MCF 10A (cell line): ENCODE measurements around the gene STX1B. TPM values are rescaled to one million over a fixed set of nuclear protein-coding genes. Genes with fewer than 3 reads are reported as not detected.
"Not testable (repeated sequence)": the region's sequence is repeated elsewhere in the genome, so short reads cannot be mapped to it uniquely, and the experiment has no call there.

Source experiments
- BruUV-seq: library from RNA; stranded (reverse); fragments of 400-500 nt; replicated peaks from 2 replicates; lab custom pipeline; 2021; lab: Mats Ljungman, UMichigan
- CTCF ChIA-PET: fragments of 300-600 bp; sonication (Branson Sonifier 250); formaldehyde crosslinking; extraction: SDS; loops from one replicate; lab custom pipeline; 2021; ENCODE audit warnings: antibody characterized with exemption, inconsistent platforms; lab: Yijun Ruan, JAX
- POLR2A ChIA-PET: fragments of 300-600, 350-650 bp; sonication (Branson Sonifier 250); formaldehyde crosslinking; extraction: SDS; loops from one replicate; lab custom pipeline; 2020; ENCODE audit warnings: antibody characterized with exemption, inconsistent platforms; lab: Yijun Ruan, JAX
- DNase-seq: peaks from one replicate; pipeline ENCODE4 v3.0.0-alpha.2; 2018; ENCODE audit not compliant: unreplicated experiment
- H3K27ac Mint-ChIP-seq: one replicate; pipeline ENCODE4 v1.8.0; 2022; ENCODE audit warnings: mild to moderate bottlenecking, low read depth, mixed read lengths; ENCODE audit not compliant: unreplicated experiment
- H3K27me3 Mint-ChIP-seq: one replicate; pipeline ENCODE4 v1.8.0; 2022; ENCODE audit warnings: mixed read lengths; ENCODE audit not compliant: insufficient read depth, unreplicated experiment
- H3K36me3 Mint-ChIP-seq: one replicate; pipeline ENCODE4 v1.8.0; 2022; ENCODE audit warnings: mild to moderate bottlenecking, moderate library complexity, mixed read lengths; ENCODE audit not compliant: insufficient read depth, unreplicated experiment
- H3K4me1 Mint-ChIP-seq: one replicate; pipeline ENCODE4 v1.8.0; 2022; ENCODE audit warnings: mixed read lengths; ENCODE audit not compliant: insufficient read depth, unreplicated experiment
- H3K4me3 Mint-ChIP-seq: one replicate; pipeline ENCODE4 v1.8.0; 2022; ENCODE audit warnings: mild to moderate bottlenecking, moderate library complexity, mixed read lengths; ENCODE audit not compliant: unreplicated experiment
- H3K9me3 Mint-ChIP-seq: one replicate; pipeline ENCODE4 v1.8.0; 2022; ENCODE audit warnings: mixed read lengths; ENCODE audit not compliant: unreplicated experiment
- intact Hi-C: fragments of 100-400 bp; cut with micrococcal nuclease; formaldehyde crosslinking; loops from 2 replicates; pipeline ENCODE4 v1.14.1; 2022
- total RNA-seq: library from RNA; stranded (reverse); gene quantifications from 2 replicates; pipeline ENCODE4 v1.2.3, GENCODE V29; 2022
- TF ChIP-seq, protein P1 (sequence below): fragments of 200-600 bp; IDR thresholded peaks from one replicate; pipeline ENCODE4 v1.8.0; 2022; ENCODE audit warnings: antibody characterized with exemption, mild to moderate bottlenecking; ENCODE audit not compliant: unreplicated experiment

STX1B gene
- total RNA-seq, 1 experiment from 2014 or later = 0.42 TPM

DNA sequence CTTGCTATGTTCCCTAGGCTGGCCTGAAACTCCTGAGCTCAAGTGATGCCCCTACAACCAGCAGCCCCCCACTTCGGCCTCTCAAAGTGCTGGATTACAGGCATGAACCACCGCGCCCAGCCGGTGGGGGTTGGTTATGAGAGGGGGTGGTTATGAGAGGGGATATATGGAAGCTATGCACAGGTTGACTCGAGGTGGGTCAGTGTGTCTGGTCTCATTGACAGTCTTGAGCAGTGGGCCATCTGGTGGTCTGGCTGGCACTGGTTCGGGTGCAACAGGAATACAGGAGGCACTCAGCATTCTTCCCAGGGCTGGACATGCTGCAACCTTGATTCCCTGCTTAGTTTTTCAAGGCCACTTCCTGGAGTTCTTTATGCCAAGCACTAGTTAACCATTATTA is 5.6 kb upstream of the STX1B start:
- Mint-ChIP-seq H3K4me3 (no peak overlapping the region), H3K27ac (no peak overlapping the region)
- no TSS peak for BruUV-seq

DNA sequence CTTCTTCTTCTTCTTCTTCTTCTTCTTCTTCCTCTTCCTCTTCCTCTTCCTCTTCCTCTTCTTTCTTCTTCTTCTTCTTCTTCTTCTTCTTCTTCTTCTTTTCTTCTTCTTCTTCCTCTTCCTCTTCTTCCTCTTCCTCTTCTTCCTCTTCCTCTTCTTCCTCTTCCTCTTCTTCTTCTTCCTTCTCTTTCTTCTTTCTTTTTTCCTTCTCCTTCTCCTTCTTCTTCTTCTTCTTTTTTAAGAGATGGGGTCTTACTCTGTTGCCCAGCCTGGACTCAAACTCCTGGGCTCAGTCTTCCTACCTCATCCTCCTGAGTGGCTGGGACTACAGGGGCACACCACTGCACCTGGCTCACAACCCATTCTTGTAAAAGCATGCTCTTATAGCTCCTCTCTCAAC is 2.9 kb upstream of the STX1B start:
- DNase-seq, H3K27ac Mint-ChIP-seq, H3K36me3 Mint-ChIP-seq, H3K4me1 Mint-ChIP-seq, intact Hi-C loops, H3K4me3 Mint-ChIP-seq, POLR2A ChIA-PET, CTCF ChIA-PET, H3K9me3 Mint-ChIP-seq, BruUV-seq: not testable (repeated sequence)
- peaks cover 43% of the 10 kb centered on the region for H3K27me3 Mint-ChIP-seq

More for the DNA sequence above, 5.6 kb upstream of the STX1B start:
- CTCF ChIA-PET = interaction anchor here (1.2 kb wide), 1 partner anchor 30 kb away, joined by 3 read pairs; no protein-coding TSS in a partner anchor
- H3K9me3 Mint-ChIP-seq = no peaks in the 10 kb centered on the region
- no peaks in the 10 kb centered on the region for H3K4me1 Mint-ChIP-seq
- TF ChIP-seq, protein P1, sequence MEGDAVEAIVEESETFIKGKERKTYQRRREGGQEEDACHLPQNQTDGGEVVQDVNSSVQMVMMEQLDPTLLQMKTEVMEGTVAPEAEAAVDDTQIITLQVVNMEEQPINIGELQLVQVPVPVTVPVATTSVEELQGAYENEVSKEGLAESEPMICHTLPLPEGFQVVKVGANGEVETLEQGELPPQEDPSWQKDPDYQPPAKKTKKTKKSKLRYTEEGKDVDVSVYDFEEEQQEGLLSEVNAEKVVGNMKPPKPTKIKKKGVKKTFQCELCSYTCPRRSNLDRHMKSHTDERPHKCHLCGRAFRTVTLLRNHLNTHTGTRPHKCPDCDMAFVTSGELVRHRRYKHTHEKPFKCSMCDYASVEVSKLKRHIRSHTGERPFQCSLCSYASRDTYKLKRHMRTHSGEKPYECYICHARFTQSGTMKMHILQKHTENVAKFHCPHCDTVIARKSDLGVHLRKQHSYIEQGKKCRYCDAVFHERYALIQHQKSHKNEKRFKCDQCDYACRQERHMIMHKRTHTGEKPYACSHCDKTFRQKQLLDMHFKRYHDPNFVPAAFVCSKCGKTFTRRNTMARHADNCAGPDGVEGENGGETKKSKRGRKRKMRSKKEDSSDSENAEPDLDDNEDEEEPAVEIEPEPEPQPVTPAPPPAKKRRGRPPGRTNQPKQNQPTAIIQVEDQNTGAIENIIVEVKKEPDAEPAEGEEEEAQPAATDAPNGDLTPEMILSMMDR = no peak
- H3K36me3 Mint-ChIP-seq = no peaks in the 10 kb centered on the region
- POLR2A ChIA-PET = no interaction called here
- no peak for DNase-seq
- intact Hi-C loops = no loop called here
- peaks cover 32% of the 10 kb centered on the region for H3K27me3 Mint-ChIP-seq

DNA sequence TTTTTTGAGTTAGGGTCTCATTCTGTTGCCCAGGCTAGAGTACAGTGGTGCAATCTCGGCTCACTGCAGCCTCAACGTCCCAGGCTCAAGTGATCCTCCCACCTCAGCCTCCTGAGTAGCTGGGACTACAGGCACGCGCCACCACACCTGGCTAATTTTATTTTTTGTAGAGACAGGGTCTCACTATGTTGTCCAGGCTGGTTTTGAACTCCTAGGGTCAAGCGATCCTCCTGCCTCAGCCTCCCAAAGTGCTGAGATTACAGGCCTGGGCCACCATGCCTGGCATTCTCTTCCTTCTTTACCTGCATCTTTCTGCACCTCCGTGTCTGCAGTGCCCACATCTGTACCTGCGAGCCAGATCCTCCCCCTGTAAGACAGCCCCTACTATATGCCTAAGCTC is 1.4 kb upstream of the STX1B start:
- H3K27me3 Mint-ChIP-seq = peaks cover 43% of the 10 kb centered on the region
- H3K36me3 Mint-ChIP-seq, H3K4me3 Mint-ChIP-seq, DNase-seq, CTCF ChIA-PET, intact Hi-C loops, H3K27ac Mint-ChIP-seq, BruUV-seq, POLR2A ChIA-PET, H3K4me1 Mint-ChIP-seq, H3K9me3 Mint-ChIP-seq: not testable (repeated sequence)

DNA sequence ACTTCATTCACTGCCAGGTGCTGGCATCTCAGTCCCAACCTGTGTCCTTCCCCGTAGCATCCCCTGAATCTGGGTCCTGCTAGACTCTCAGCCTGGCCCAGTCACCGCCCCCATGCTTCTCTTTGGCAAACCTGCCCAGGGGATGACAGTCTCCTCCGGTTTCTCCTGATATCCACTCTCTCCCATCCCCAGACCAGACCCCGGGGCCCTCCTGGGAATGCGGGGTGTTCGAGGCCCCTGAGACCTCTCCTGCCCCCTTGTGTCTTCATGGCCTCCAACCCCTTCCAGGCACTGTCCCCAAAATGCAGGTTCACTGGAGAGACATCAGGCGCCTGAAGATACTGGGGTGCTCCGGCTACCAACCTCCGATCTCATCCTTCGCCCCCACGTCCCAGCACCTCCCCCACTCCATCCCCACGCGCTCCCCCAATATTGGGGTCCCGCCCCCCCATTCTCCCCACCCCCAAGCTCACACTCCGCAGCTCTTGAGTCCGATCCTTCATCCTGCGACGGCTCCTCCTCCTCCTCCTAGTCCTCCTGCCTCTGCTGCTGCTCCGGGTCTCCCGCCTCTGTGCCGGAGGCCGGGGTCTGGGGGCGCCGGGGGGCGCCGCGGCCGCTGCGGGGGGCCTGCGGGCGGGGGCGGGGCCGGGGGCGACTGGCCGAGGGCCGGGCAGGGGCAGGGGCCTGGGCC is 399 bp downstream of the STX1B start:
- ChIA-PET CTCF (no interaction called here), POLR2A (no interaction called here)
- no TSS peak for BruUV-seq
- H3K4me1 Mint-ChIP-seq = no peaks in the 10 kb centered on the region
- intact Hi-C loops = no loop called here
- no peak overlapping the region for H3K4me3 Mint-ChIP-seq
- H3K36me3 Mint-ChIP-seq = no peaks in the 10 kb centered on the region
- peaks cover 43% of the 10 kb centered on the region for H3K27me3 Mint-ChIP-seq
- TF ChIP-seq, protein P1 = no peak
- H3K9me3 Mint-ChIP-seq = no peaks in the 10 kb centered on the region
- no peak for DNase-seq
- H3K27ac Mint-ChIP-seq = peak overlapping the region; percentile 63

DNA sequence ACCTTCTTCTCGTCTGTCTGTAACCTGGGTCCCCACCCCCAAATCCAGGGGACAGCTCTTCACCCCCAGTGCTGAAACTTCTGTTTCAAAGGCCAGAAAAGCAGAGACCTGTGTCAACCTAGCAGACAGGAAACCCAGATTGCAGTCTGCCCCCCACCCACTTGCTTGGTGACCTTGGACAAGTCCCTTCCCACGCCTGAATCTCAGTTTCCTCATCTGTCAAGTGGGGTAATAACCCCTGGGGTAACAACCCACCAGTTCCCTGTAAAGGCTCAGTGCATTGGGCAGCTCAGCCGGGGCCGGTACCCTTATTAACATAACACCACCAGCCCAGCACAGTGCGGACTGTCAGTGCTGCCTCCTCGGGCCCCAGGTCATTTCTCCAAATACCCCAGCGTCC is 1.3 kb downstream of the STX1B start:
- Mint-ChIP-seq H3K27ac (peak overlapping the region; percentile 63), H3K36me3 (no peaks in the 10 kb centered on the region), H3K27me3 (peaks cover 42% of the 10 kb centered on the region), H3K4me1 (no peaks in the 10 kb centered on the region), H3K4me3 (no peak overlapping the region), H3K9me3 (no peaks in the 10 kb centered on the region)
- no TSS peak for BruUV-seq
- DNase-seq = no peak
- intact Hi-C loops = no loop called here
- CTCF ChIA-PET = no interaction called here
- POLR2A ChIA-PET = no interaction called here
- TF ChIP-seq, protein P1 = no peak
